HG03139 (cell line): ENCODE measurements around the gene HTR1B.

Experiments
- ATAC-seq: cut with Tn5 transposase; IDR thresholded peaks from one replicate; pipeline ENCODE4 v1.9.1; 2021; ENCODE audit not compliant: unreplicated experiment

Gene HTR1B

GRCh38 chr6:77456531-77457248 lies 6.6 kb downstream of the HTR1B start:
- ATAC-seq = no peak

- no peak for ATAC-seq
Measured at GRCh38 chr6:77455271-77455670, 8.0 kb downstream of the HTR1B start.

- no peak for ATAC-seq
Measured at GRCh38 chr6:77454386-77454785, 8.9 kb downstream of the HTR1B start.

GRCh38 chr6:77451466-77451865 lies 11.8 kb downstream of the HTR1B start:
- no peak for ATAC-seq

- no peak for ATAC-seq
Measured at GRCh38 chr6:77450924-77451323, 12.4 kb downstream of the HTR1B start.

- ATAC-seq = no peak
Measured at GRCh38 chr6:77448546-77448945, 14.7 kb downstream of the HTR1B start.

- ATAC-seq = no peak
Measured at GRCh38 chr6:77447254-77447653, 16.0 kb downstream of the HTR1B start.

GRCh38 chr6:77446249-77446648 lies 17.0 kb downstream of the HTR1B start:
- no peak for ATAC-seq

- ATAC-seq = no peak
Measured at GRCh38 chr6:77445214-77445613, 18.1 kb downstream of the HTR1B start.

- ATAC-seq = no peak
Measured at GRCh38 chr6:77440206-77440976, 22.9 kb downstream of the HTR1B start.

GRCh38 chr6:77433888-77434287 lies 29.4 kb downstream of the HTR1B start:
- no peak for ATAC-seq

GRCh38 chr6:77430504-77430903 lies 32.8 kb downstream of the HTR1B start:
- ATAC-seq = no peak

- ATAC-seq = no peak
Measured at GRCh38 chr6:77425671-77426070, 37.6 kb downstream of the HTR1B start.

- no peak for ATAC-seq
Measured at GRCh38 chr6:77425216-77425615, 38.1 kb downstream of the HTR1B start.

- ATAC-seq = no peak
Measured at GRCh38 chr6:77424761-77425160, 38.5 kb downstream of the HTR1B start.

- no peak for ATAC-seq
Measured at GRCh38 chr6:77416839-77417238, 46.5 kb downstream of the HTR1B start.

GRCh38 chr6:77415706-77416105 lies 47.6 kb downstream of the HTR1B start:
- no peak for ATAC-seq
